ENCODE data around the gene TMEM151B. TPM values are rescaled to one million over a fixed set of nuclear protein-coding genes. Genes with fewer than 3 reads are reported as not detected.

The TMEM151B gene
- total RNA-seq, 2 donors from 2014 or later: 0.12 to 0.19 TPM

- no peak overlapping the region for H3K4me3 ChIP-seq
- no peak for TF ChIP-seq CTCF (IDR thresholded peaks at IDR 0.05)
- no peak overlapping the region for H3K9ac ChIP-seq (ENCODE audit: low read depth in 2 of 2, low read length in 2 of 2)
- no peak overlapping the region for H3K27ac ChIP-seq
- no peaks in the 10 kb centered on the region for H3K4me1 ChIP-seq
- H3K36me3 ChIP-seq: no peaks in the 10 kb centered on the region
- peaks cover 7% of the 10 kb centered on the region for H3K27me3 ChIP-seq
- DNase-seq: no peak
- intact Hi-C loops (cut with DNase I): no loop called here
- no peaks in the 10 kb centered on the region for H3K9me3 ChIP-seq
Observed at GRCh38 chr6:44284867-44285266, 14.6 kb downstream of the TMEM151B start.

- H3K9ac ChIP-seq (ENCODE audit: low read depth in 2 of 2, low read length in 2 of 2): no peak overlapping the region
- DNase-seq: no peak
- H3K9me3 ChIP-seq: no peaks in the 10 kb centered on the region
- intact Hi-C loops (cut with DNase I): no loop called here
- no peak for TF ChIP-seq CTCF (IDR thresholded peaks at IDR 0.05)
- no peaks in the 10 kb centered on the region for H3K36me3 ChIP-seq
- no peak overlapping the region for H3K27ac ChIP-seq
- no peaks in the 10 kb centered on the region for H3K4me1 ChIP-seq
- no peak overlapping the region for H3K4me3 ChIP-seq
- peaks cover 7% of the 10 kb centered on the region for H3K27me3 ChIP-seq
Observed at GRCh38 chr6:44285552-44286284, 15.5 kb downstream of the TMEM151B start.

- no peak overlapping the region for H3K4me3 ChIP-seq
- DNase-seq: no peak
- intact Hi-C loops (cut with DNase I): no loop called here
- no peaks in the 10 kb centered on the region for H3K9me3 ChIP-seq
- H3K4me1 ChIP-seq: no peaks in the 10 kb centered on the region
- no peak for TF ChIP-seq CTCF (IDR thresholded peaks at IDR 0.05)
- H3K36me3 ChIP-seq: no peaks in the 10 kb centered on the region
- H3K27me3 ChIP-seq: peaks cover 7% of the 10 kb centered on the region
- H3K9ac ChIP-seq (ENCODE audit: low read depth in 2 of 2, low read length in 2 of 2): no peak overlapping the region
- no peak overlapping the region for H3K27ac ChIP-seq
Observed at GRCh38 chr6:44286285-44286565, 16.0 kb downstream of the TMEM151B start.

- no peak overlapping the region for H3K9ac ChIP-seq (ENCODE audit: low read depth in 2 of 2, low read length in 2 of 2)
- peaks cover 7% of the 10 kb centered on the region for H3K27me3 ChIP-seq
- no peak overlapping the region for H3K4me3 ChIP-seq
- H3K27ac ChIP-seq: no peak overlapping the region
- no peaks in the 10 kb centered on the region for H3K9me3 ChIP-seq
- no peak for TF ChIP-seq CTCF (IDR thresholded peaks at IDR 0.05)
- H3K36me3 ChIP-seq: no peaks in the 10 kb centered on the region
- DNase-seq: no peak
- intact Hi-C loops (cut with DNase I): no loop called here
- no peaks in the 10 kb centered on the region for H3K4me1 ChIP-seq
Observed at GRCh38 chr6:44286747-44287146, 16.5 kb downstream of the TMEM151B start.

GRCh38 chr6:44289726-44290260, 19.5 kb downstream of the TMEM151B start:
- H3K27me3 ChIP-seq: peaks cover 7% of the 10 kb centered on the region
- TF ChIP-seq CTCF (IDR thresholded peaks at IDR 0.05): no peak
- H3K4me1 ChIP-seq: no peaks in the 10 kb centered on the region
- H3K27ac ChIP-seq: no peak overlapping the region
- H3K4me3 ChIP-seq: no peak overlapping the region
- DNase-seq: no peak
- intact Hi-C loops (cut with DNase I): no loop called here
- H3K36me3 ChIP-seq: no peaks in the 10 kb centered on the region
- no peak overlapping the region for H3K9ac ChIP-seq (ENCODE audit: low read depth in 2 of 2, low read length in 2 of 2)
- no peaks in the 10 kb centered on the region for H3K9me3 ChIP-seq

Measured in colonic mucosa (tissue), 4 donors.